H9 (cell line): ENCODE results near the gene MKNK2. TPM values are rescaled to one million over a fixed set of nuclear protein-coding genes. Genes with fewer than 3 reads are reported as not detected.

Experiments
- DNase-seq: peaks from one replicate; pipeline ENCODE4 v3.0.0-alpha.2; 2017
- H2AFZ ChIP-seq: one replicate; pipeline ENCODE4 v1.6.1; 2013; ENCODE audit warnings: mild to moderate bottlenecking, low read length, control low read depth, moderate library complexity
- H2AK5ac ChIP-seq: 2 replicates; pipeline ENCODE4 v1.6.1; 2013; ENCODE audit warnings: low read length, control low read depth, mixed read lengths; ENCODE audit not compliant: insufficient read length
- H2BK120ac ChIP-seq: one replicate; pipeline ENCODE4 v1.6.1; 2013; ENCODE audit warnings: low read depth, mild to moderate bottlenecking, low read length, control low read depth, inconsistent platforms; ENCODE audit not compliant: poor library complexity, severe bottlenecking
- H2BK12ac ChIP-seq: 2 replicates; pipeline ENCODE4 v1.6.1; 2013; ENCODE audit warnings: low read length, control low read depth, mixed read lengths, low read depth; ENCODE audit not compliant: insufficient read length
- H2BK15ac ChIP-seq: 2 replicates; pipeline ENCODE4 v1.6.1; 2013; ENCODE audit warnings: low read depth, low read length, control low read depth
- H2BK20ac ChIP-seq: one replicate; pipeline ENCODE4 v1.6.1; 2013; ENCODE audit warnings: low read depth, mild to moderate bottlenecking, low read length, control low read depth, inconsistent platforms; ENCODE audit not compliant: poor library complexity, severe bottlenecking
- H2BK5ac ChIP-seq: 2 replicates; pipeline ENCODE4 v1.6.1; 2013; ENCODE audit warnings: low read length, control low read depth, mixed read lengths; ENCODE audit not compliant: insufficient read length
- H3K14ac ChIP-seq: 2 replicates; pipeline ENCODE4 v1.6.1; 2013; ENCODE audit warnings: low read length, control low read depth; ENCODE audit not compliant: insufficient read depth
- H3K18ac ChIP-seq: 2 replicates; pipeline ENCODE4 v1.6.1; 2013; ENCODE audit warnings: low read depth, mild to moderate bottlenecking, mixed read lengths, low read length, control low read depth; ENCODE audit not compliant: insufficient read length
- H3K23ac ChIP-seq: 2 replicates; pipeline ENCODE4 v1.6.1; 2013; ENCODE audit warnings: low read length, control low read depth, mixed read lengths, low read depth; ENCODE audit not compliant: insufficient read length
- H3K23me2 ChIP-seq: 2 replicates; pipeline ENCODE4 v1.6.1; 2013; ENCODE audit warnings: low read depth, mild to moderate bottlenecking, mixed read lengths, low read length, control low read depth; ENCODE audit not compliant: insufficient read length, poor library complexity, severe bottlenecking
- H3K27ac ChIP-seq: 2 replicates; pipeline ENCODE4 v1.5.1; 2013; ENCODE audit warnings: low read length, control low read depth, mixed read lengths, low read depth; ENCODE audit not compliant: insufficient read length
- H3K27me3 ChIP-seq: 2 replicates; pipeline ENCODE4 v1.6.1; 2013; ENCODE audit warnings: low read length, control low read depth, inconsistent platforms; ENCODE audit not compliant: insufficient read depth
- H3K4ac ChIP-seq: 2 replicates; pipeline ENCODE4 v1.6.1; 2013; ENCODE audit warnings: low read depth, mild to moderate bottlenecking, control low read depth, inconsistent platforms, low read length, moderate library complexity
- H3K4me1 ChIP-seq: 2 replicates; pipeline ENCODE4 v1.6.1; 2013; ENCODE audit warnings: low read length, control low read depth, inconsistent platforms; ENCODE audit not compliant: insufficient read depth
- H3K4me2 ChIP-seq: 2 replicates; pipeline ENCODE4 v1.6.1; 2013; ENCODE audit warnings: low read length, control low read depth, mixed read lengths; ENCODE audit not compliant: insufficient read length, insufficient read depth
- H3K56ac ChIP-seq: 2 replicates; pipeline ENCODE4 v1.6.1; 2013; ENCODE audit warnings: low read depth, mild to moderate bottlenecking, mixed read lengths, low read length, control low read depth; ENCODE audit not compliant: insufficient read length
- H3K79me1 ChIP-seq: 2 replicates; pipeline ENCODE4 v1.6.1; 2013; ENCODE audit warnings: low read depth, mild to moderate bottlenecking, moderate library complexity, low read length, control low read depth, inconsistent platforms; ENCODE audit not compliant: insufficient read depth, poor library complexity, severe bottlenecking
- H3K79me2 ChIP-seq: 2 replicates; pipeline ENCODE4 v1.6.1; 2013; ENCODE audit warnings: low read length, control low read depth, inconsistent platforms; ENCODE audit not compliant: insufficient read depth
- H3K9ac ChIP-seq: 2 replicates; pipeline ENCODE4 v1.6.1; 2013; ENCODE audit warnings: low read length, control low read depth, mixed read lengths; ENCODE audit not compliant: insufficient read length; ENCODE audit errors: extremely low read depth
- H3K9me3 ChIP-seq: one replicate; pipeline ENCODE4 v1.6.1; 2013; ENCODE audit warnings: low read depth, low read length, inconsistent platforms; ENCODE audit not compliant: control insufficient read depth
- H3T11ph ChIP-seq: one replicate; pipeline ENCODE4 v1.6.1; 2013; ENCODE audit warnings: mild to moderate bottlenecking, low read length, control low read depth, inconsistent platforms
- H4K20me1 ChIP-seq: one replicate; pipeline ENCODE4 v1.6.1; 2013; ENCODE audit not compliant: control insufficient read depth, insufficient read length, insufficient read depth
- H4K5ac ChIP-seq: 2 replicates; pipeline ENCODE4 v1.6.1; 2013; ENCODE audit warnings: low read depth, mild to moderate bottlenecking, mixed read lengths, low read length, control low read depth; ENCODE audit not compliant: insufficient read length
- H4K8ac ChIP-seq: replicated peaks from 2 replicates; pipeline ENCODE4 v1.6.1; 2013; ENCODE audit warnings: low read length, control low read depth, mixed read lengths, low read depth; ENCODE audit not compliant: insufficient read length
- H4K91ac ChIP-seq: 2 replicates; pipeline ENCODE4 v1.6.1; 2013; ENCODE audit warnings: low read depth, mild to moderate bottlenecking, moderate library complexity, mixed read lengths, low read length, control low read depth; ENCODE audit not compliant: insufficient read length
- H3K27ac Mint-ChIP-seq, 3 experiments: 2 replicates in 2 of 3; 3 replicates in 1 of 3; pipeline ENCODE4 v1.8.0; 2020 to 2021; ENCODE audit warnings: mixed read lengths in 3 of 3, mild to moderate bottlenecking in 1 of 3, moderate library complexity in 1 of 3
- H3K27me3 Mint-ChIP-seq: 2 replicates; pipeline ENCODE4 v1.8.0; 2021; ENCODE audit warnings: low read depth, mild to moderate bottlenecking, moderate library complexity, mixed read lengths
- H3K36me3 Mint-ChIP-seq, 3 experiments: 2 replicates in 2 of 3; 3 replicates in 1 of 3; pipeline ENCODE4 v1.8.0; 2020 to 2021; ENCODE audit warnings: low read depth in 3 of 3, mixed read lengths in 3 of 3; ENCODE audit not compliant: insufficient read depth in 1 of 3
- H3K4me1 Mint-ChIP-seq, 2 experiments: 2 replicates each; pipeline ENCODE4 v1.8.0; 2020; ENCODE audit warnings: mixed read lengths in 2 of 2
- H3K4me3 Mint-ChIP-seq, 2 experiments: 2 replicates in 1 of 2; 3 replicates in 1 of 2; pipeline ENCODE4 v1.8.0; 2020 to 2021; ENCODE audit warnings: mild to moderate bottlenecking in 2 of 2, mixed read lengths in 2 of 2, moderate library complexity in 1 of 2
- H3K9me3 Mint-ChIP-seq, 2 experiments: 2 replicates in 1 of 2; 3 replicates in 1 of 2; pipeline ENCODE4 v1.8.0; 2020; ENCODE audit warnings: mild to moderate bottlenecking in 2 of 2, mixed read lengths in 2 of 2, moderate library complexity in 1 of 2
- CTCF ChIP-seq: fragments of 200-600 bp; sonication (generic); conservative IDR thresholded peaks from 3 replicates; pipeline ENCODE4 v1.8.0; 2021; ENCODE audit warnings: antibody characterized with exemption, mild to moderate bottlenecking
- WGBS: extraction: QIAGEN DNeasy Blood & Tissue Kit; methylation state at CpG from one replicate; pipeline ENCODE4 v1.1.7; 2013; ENCODE audit warnings: missing lambda C conversion rate, low lambda C conversion rate, mixed read lengths; ENCODE audit not compliant: insufficient read length; ENCODE audit errors: extremely low coverage; 5-methylcytosine and 5-hydroxymethylcytosine counted together
- total RNA-seq: library from RNA; stranded (reverse); gene quantifications from 2 replicates; pipeline ENCODE4 v1.2.1, GENCODE V29; 2021

The MKNK2 gene
- total RNA-seq, 1 experiment from 2014 or later = 153 TPM

DNA sequence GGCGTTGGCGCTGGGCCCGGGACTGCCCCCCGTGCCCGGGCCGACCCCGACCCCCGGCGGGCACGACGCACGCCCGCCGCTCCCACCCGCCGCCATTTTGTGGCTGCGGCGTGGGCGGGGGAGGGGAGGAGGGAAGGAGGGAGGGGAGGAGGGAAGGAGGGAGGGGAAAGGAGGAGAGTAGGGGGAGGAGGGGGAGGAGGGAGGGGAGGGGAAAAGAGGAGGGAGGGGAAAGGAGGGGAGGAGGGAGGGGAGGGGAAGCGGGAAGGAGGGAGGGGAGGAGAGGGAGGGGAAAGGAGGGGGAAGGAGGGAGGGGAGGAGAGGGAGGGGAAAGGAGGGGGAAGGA is 35.5 kb downstream of the MKNK2 start, which contains the start of gene BTBD2:
Gene BTBD2 (minus strand): TSS at position 107 of the 343 bp plus-strand sequence. CDS start 11 bp downstream, at position 96.
- Histone ChIP-seq H3K14ac (peak within 1 kb of the TSS; percentile 86), H3T11ph (no peak within 1 kb of the TSS), H3K9me3 (no peaks in the 10 kb centered on the region), H4K5ac (no peak within 1 kb of the TSS), H2BK20ac (no peak within 1 kb of the TSS), H3K23ac (no peak within 1 kb of the TSS), H3K79me2 (no peaks in the 10 kb centered on the region; the same call in 1 of the 2 replicates), H4K8ac (no peak within 1 kb of the TSS), H2BK120ac (no peak within 1 kb of the TSS), H3K4ac (no peak within 1 kb of the TSS), H3K4me1 (no peaks in the 10 kb centered on the region), H2AFZ (no peak within 1 kb of the TSS), H3K18ac (no peak within 1 kb of the TSS), H3K9ac (peak within 1 kb of the TSS; percentile 66), H3K27me3 (no peaks in the 10 kb centered on the region), H3K4me2 (peak within 1 kb of the TSS; percentile 51), H3K56ac (no peak within 1 kb of the TSS), H2AK5ac (no peak within 1 kb of the TSS), H2BK12ac (no peak within 1 kb of the TSS), H4K91ac (no peak within 1 kb of the TSS), H2BK5ac (no peak within 1 kb of the TSS), H2BK15ac (no peak within 1 kb of the TSS), H3K23me2 (peaks cover 4% of the 10 kb centered on the region), H4K20me1 (no peaks in the 10 kb centered on the region), H3K27ac (no peak within 1 kb of the TSS), H3K79me1 (no peaks in the 10 kb centered on the region)
- peaks cover 5 to 20% of the 10 kb centered on the region in 2 experiments; a peak in 3 of 4 replicates for H3K4me1 Mint-ChIP-seq
- DNase-seq = no peak
- WGBS = no CpG with 5 or more reads among the region's 20 CpGs
- no peaks in the 10 kb centered on the region; a peak in 2 of 5 replicates for H3K9me3 Mint-ChIP-seq
- no peak for TF ChIP-seq CTCF
- no peak within 1 kb of the TSS for H3K27ac Mint-ChIP-seq
- H3K36me3 Mint-ChIP-seq = peaks cover 17 to 26% (median 21%) of the 10 kb centered on the region in 3 experiments; a peak in 6 of 7 replicates
- H3K4me3 Mint-ChIP-seq = peak within 1 kb of the TSS; percentile 66 to 76
- no peaks in the 10 kb centered on the region for H3K27me3 Mint-ChIP-seq
